CD14-positive monocyte (primary cell): ENCODE measurements around the gene TNIP3. TPM values are rescaled to one million over a fixed set of nuclear protein-coding genes. Genes with fewer than 3 reads are reported as not detected.

Source experiments
- DNase-seq, 3 donors: peaks; one replicate each; pipeline ENCODE4 v3.0.0-alpha.2; 2011 to 2022
- H2AFZ ChIP-seq: 2 replicates; pipeline ENCODE4 v1.6.0; 2012; ENCODE audit warnings: mild to moderate bottlenecking, low read depth, low read length, inconsistent platforms; ENCODE audit not compliant: insufficient read depth, poor library complexity, severe bottlenecking
- H3K27ac ChIP-seq, 2 donors: 1 replicate in 1 of 2; 2 replicates in 1 of 2; pipeline ENCODE4 v1.5.1; 2012 to 2013; ENCODE audit warnings: low read length in 2 of 2, control low read depth in 1 of 2, inconsistent platforms in 1 of 2, low read depth in 1 of 2, mild to moderate bottlenecking in 1 of 2
- H3K27me3 ChIP-seq, 2 donors: one replicate each; pipeline versions ENCODE4 v1.6.0 to v1.6.1; 2011 to 2013; ENCODE audit warnings: low read length in 2 of 2; ENCODE audit not compliant: control insufficient read depth in 2 of 2, insufficient read depth in 2 of 2
- H3K36me3 ChIP-seq, 2 donors: replicated peaks in 1 of 2; 1 replicate in 1 of 2; 2 replicates in 1 of 2; pipeline versions ENCODE4 v1.5.1 to v1.6.1; 2012 to 2013; ENCODE audit warnings: low read length in 2 of 2, control low read depth in 1 of 2, inconsistent platforms in 1 of 2, mild to moderate bottlenecking in 1 of 2; ENCODE audit not compliant: insufficient read depth in 2 of 2, control insufficient read depth in 1 of 2
- H3K4me1 ChIP-seq, 2 donors: 1 replicate in 1 of 2; 2 replicates in 1 of 2; pipeline versions ENCODE4 v1.5.1 to v1.6.1; 2012 to 2013; ENCODE audit warnings: low read length in 2 of 2, control low read depth in 1 of 2, inconsistent platforms in 1 of 2, mild to moderate bottlenecking in 1 of 2, moderate library complexity in 1 of 2; ENCODE audit not compliant: insufficient read depth in 2 of 2, control insufficient read depth in 1 of 2
- H3K4me2 ChIP-seq: replicated peaks from 2 replicates; pipeline ENCODE3; 2012; ENCODE audit warnings: low read length, moderate library complexity, mild to moderate bottlenecking; ENCODE audit not compliant: poor library complexity, severe bottlenecking; ENCODE audit errors: extremely low read depth
- H3K4me3 ChIP-seq, 3 experiments: fragments of 200-600 bp in 1 of 3; sonication (generic) in 1 of 3; replicated peaks in 1 of 3; 1 replicate in 2 of 3; 2 replicates in 1 of 3; pipeline ENCODE4 v1.5.1; 2011 to 2013; ENCODE audit warnings: low read length in 3 of 3, mild to moderate bottlenecking in 3 of 3, control low read depth in 2 of 3, low read depth in 2 of 3, inconsistent platforms in 1 of 3, moderate library complexity in 1 of 3
- H3K79me2 ChIP-seq: 2 replicates; pipeline ENCODE4 v1.6.0; 2012; ENCODE audit warnings: mild to moderate bottlenecking, control low read depth, inconsistent platforms, low read length, moderate library complexity; ENCODE audit not compliant: insufficient read depth
- H3K9ac ChIP-seq: 2 replicates; pipeline ENCODE4 v1.6.0; 2017; ENCODE audit warnings: low read length, mild to moderate bottlenecking; ENCODE audit not compliant: insufficient read depth, poor library complexity, severe bottlenecking
- H3K9me3 ChIP-seq, 2 donors: replicated peaks in 1 of 2; 1 replicate in 1 of 2; 2 replicates in 1 of 2; pipeline versions ENCODE4 v1.5.1 to v1.6.1; 2012 to 2013; ENCODE audit warnings: low read length in 2 of 2, control low read depth in 1 of 2; ENCODE audit not compliant: control insufficient read depth in 1 of 2, insufficient read depth in 1 of 2
- H4K20me1 ChIP-seq: 2 replicates; pipeline ENCODE4 v1.6.0; 2012; ENCODE audit warnings: mild to moderate bottlenecking, low read length, control low read depth, moderate library complexity; ENCODE audit not compliant: insufficient read depth
- H3K27ac Mint-ChIP-seq, 7 donors: one replicate each; pipeline ENCODE4 v1.8.0; 2020; ENCODE audit warnings: mild to moderate bottlenecking in 7 of 7, mixed read lengths in 7 of 7, moderate library complexity in 6 of 7, inconsistent platforms in 2 of 7
- H3K27me3 Mint-ChIP-seq, 3 donors: one replicate each; pipeline ENCODE4 v1.8.0; 2021 to 2022; ENCODE audit warnings: low read depth in 3 of 3, mild to moderate bottlenecking in 3 of 3, mixed read lengths in 3 of 3, moderate library complexity in 3 of 3, inconsistent platforms in 1 of 3
- H3K36me3 Mint-ChIP-seq, 2 donors: one replicate each; pipeline ENCODE4 v1.8.0; 2020; ENCODE audit warnings: mixed read lengths in 2 of 2, inconsistent platforms in 1 of 2, mild to moderate bottlenecking in 1 of 2
- H3K4me1 Mint-ChIP-seq: one replicate; pipeline ENCODE4 v1.8.0; 2020; ENCODE audit warnings: mild to moderate bottlenecking, mixed read lengths
- H3K4me3 Mint-ChIP-seq, 2 donors: one replicate each; pipeline ENCODE4 v1.8.0; 2020; ENCODE audit warnings: mild to moderate bottlenecking in 2 of 2, mixed read lengths in 2 of 2, moderate library complexity in 1 of 2
- H3K9me3 Mint-ChIP-seq, 7 donors: one replicate each; pipeline ENCODE4 v1.8.0; 2020 to 2022; ENCODE audit warnings: mixed read lengths in 7 of 7, mild to moderate bottlenecking in 6 of 7, moderate library complexity in 6 of 7, inconsistent platforms in 2 of 7
- WGBS: methylation state at CpG from one replicate; pipeline ENCODE4 v1.1.5; 2013; ENCODE audit warnings: missing lambda C conversion rate; ENCODE audit not compliant: insufficient coverage; 5-methylcytosine and 5-hydroxymethylcytosine counted together
- intact Hi-C, 2 donors: fragments of 100-400 bp; cut with micrococcal nuclease; formaldehyde crosslinking; loops; one replicate each; pipeline versions ENCODE4 v1.15.0 to v1.15.1; 2023
- polyA plus RNA-seq, 3 donors: library from polyadenylated mRNA; depleted of rRNA in 1 of 3; unstranded in 2 of 3; stranded (reverse) in 1 of 3; fragments of 300-500 nt in 2 of 3; fragments of >200 nt in 1 of 3; fragmentation: Illumina TruSeq in 2 of 3; gene quantifications; 1 replicate in 2 of 3; 2 replicates in 1 of 3; pipeline ENCODE4 v1.2.3, GENCODE V29; 2012 to 2021
- TF ChIP-seq, protein P1 (sequence below): fragments of 200-600 bp; IDR thresholded peaks from one replicate; pipeline ENCODE4 v1.8.0; 2022; ENCODE audit warnings: antibody characterized with exemption, mild to moderate bottlenecking

TNIP3 gene
- polyA plus RNA-seq, 3 donors, result 0.20 TPM; not detected in 2

DNA sequence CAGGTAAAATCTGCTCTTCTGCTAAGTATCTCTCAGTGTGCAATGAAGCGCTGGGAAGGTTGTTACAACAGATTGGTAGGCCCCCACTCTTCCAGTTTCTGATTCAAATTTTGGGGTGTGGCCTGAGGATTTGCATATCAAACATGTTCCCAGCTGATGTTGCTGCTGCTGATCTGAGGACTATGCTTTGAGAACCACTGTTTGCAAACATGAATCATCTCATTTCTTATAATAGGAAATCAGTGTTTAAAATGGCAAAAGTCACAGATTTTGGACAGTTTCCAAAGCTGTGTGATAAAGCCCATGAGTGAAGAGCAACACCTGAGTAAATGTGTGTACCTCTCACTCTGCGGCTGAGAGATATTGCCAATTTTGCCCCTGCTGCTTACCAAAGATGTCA, 55.6 kb downstream of the TNIP3 start:
- TF ChIP-seq, protein P1, sequence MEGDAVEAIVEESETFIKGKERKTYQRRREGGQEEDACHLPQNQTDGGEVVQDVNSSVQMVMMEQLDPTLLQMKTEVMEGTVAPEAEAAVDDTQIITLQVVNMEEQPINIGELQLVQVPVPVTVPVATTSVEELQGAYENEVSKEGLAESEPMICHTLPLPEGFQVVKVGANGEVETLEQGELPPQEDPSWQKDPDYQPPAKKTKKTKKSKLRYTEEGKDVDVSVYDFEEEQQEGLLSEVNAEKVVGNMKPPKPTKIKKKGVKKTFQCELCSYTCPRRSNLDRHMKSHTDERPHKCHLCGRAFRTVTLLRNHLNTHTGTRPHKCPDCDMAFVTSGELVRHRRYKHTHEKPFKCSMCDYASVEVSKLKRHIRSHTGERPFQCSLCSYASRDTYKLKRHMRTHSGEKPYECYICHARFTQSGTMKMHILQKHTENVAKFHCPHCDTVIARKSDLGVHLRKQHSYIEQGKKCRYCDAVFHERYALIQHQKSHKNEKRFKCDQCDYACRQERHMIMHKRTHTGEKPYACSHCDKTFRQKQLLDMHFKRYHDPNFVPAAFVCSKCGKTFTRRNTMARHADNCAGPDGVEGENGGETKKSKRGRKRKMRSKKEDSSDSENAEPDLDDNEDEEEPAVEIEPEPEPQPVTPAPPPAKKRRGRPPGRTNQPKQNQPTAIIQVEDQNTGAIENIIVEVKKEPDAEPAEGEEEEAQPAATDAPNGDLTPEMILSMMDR, result no peak
- peaks cover 0 to 13% of the 10 kb centered on the region in 2 donors for H3K27me3 ChIP-seq
- no peaks in the 10 kb centered on the region for H3K36me3 ChIP-seq
- intact Hi-C loops, result no loop called here
- Mint-ChIP-seq H3K4me3 (no peak overlapping the region), H3K9me3 (peaks cover 0 to 1% (median 0%) of the 10 kb centered on the region in 7 donors), H3K27me3 (peaks cover 1 to 18% (median 8%) of the 10 kb centered on the region in 3 donors), H3K36me3 (no peaks in the 10 kb centered on the region), H3K27ac (no peak overlapping the region), H3K4me1 (no peaks in the 10 kb centered on the region)
- no peak overlapping the region for H3K27ac ChIP-seq
- DNase-seq, result no peak
- no peak overlapping the region for H2AFZ ChIP-seq
- no peak overlapping the region for H3K4me3 ChIP-seq
- no peak overlapping the region for H3K4me2 ChIP-seq
- H3K9ac ChIP-seq, result no peak overlapping the region
- no peaks in the 10 kb centered on the region for H4K20me1 ChIP-seq
- no CpG with 5 or more reads among the region's 2 CpGs for WGBS
- no peaks in the 10 kb centered on the region for H3K4me1 ChIP-seq
- no peaks in the 10 kb centered on the region for H3K9me3 ChIP-seq
- H3K79me2 ChIP-seq, result no peaks in the 10 kb centered on the region

DNA sequence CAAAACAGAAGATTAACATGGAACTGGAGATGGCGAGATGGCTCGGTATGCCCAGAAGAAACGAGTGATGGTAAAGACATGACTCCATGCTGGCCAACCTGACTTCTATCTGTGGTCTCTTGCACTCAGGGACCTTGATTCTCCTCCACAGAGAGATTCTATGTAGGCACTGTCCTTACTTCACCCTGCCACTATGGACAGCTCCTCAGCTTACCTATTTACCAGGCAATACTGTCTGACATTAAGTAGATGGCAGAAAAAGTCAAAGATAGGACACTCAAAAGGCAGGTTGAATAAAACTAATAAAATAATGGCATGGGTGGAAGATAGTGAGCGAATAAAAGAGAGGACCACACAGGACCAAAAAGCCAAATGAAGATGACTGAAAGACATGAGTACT, 56.6 kb downstream of the TNIP3 start:
- H3K4me3 Mint-ChIP-seq, result no peak overlapping the region
- Histone ChIP-seq H3K9ac (no peak overlapping the region), H3K27me3 (peaks cover 0 to 13% of the 10 kb centered on the region in 2 donors), H3K4me1 (no peaks in the 10 kb centered on the region), H3K27ac (no peak overlapping the region), H3K36me3 (no peaks in the 10 kb centered on the region), H3K4me3 (no peak overlapping the region), H3K79me2 (no peaks in the 10 kb centered on the region), H3K9me3 (no peaks in the 10 kb centered on the region), H3K4me2 (no peak overlapping the region), H4K20me1 (no peaks in the 10 kb centered on the region), H2AFZ (no peak overlapping the region)
- intact Hi-C loops, result no loop called here
- TF ChIP-seq, protein P1, result no peak
- H3K36me3 Mint-ChIP-seq, result no peaks in the 10 kb centered on the region
- 94% methylated on average over 3 of the region's 4 CpGs for WGBS
- H3K27ac Mint-ChIP-seq, result no peak overlapping the region
- no peaks in the 10 kb centered on the region for H3K4me1 Mint-ChIP-seq
- H3K9me3 Mint-ChIP-seq, result peaks cover 0 to 1% (median 0%) of the 10 kb centered on the region in 7 donors
- H3K27me3 Mint-ChIP-seq, result peaks cover 4 to 25% (median 10%) of the 10 kb centered on the region in 3 donors
- no peak for DNase-seq
